Gastrocnemius medialis (tissue), 4 donors: ENCODE results near the gene PRKCD.

Experiments used
- CTCF ChIP-seq, 5 experiments: fragments of 450-650 bp in 3 of 5; fragments of 200-600 bp in 2 of 5; sonication (generic) in 2 of 5; IDR thresholded peaks in 4 of 5; conservative IDR thresholded peaks in 1 of 5; 1 replicate in 4 of 5; 2 replicates in 1 of 5; pipeline ENCODE4 v1.5.1; 2016 to 2019; ENCODE audit warnings: antibody characterized with exemption in 5 of 5, mild to moderate bottlenecking in 3 of 5, moderate library complexity in 3 of 5
- POLR2A ChIP-seq, 2 donors: fragments of 450-650 bp; IDR thresholded peaks; one replicate each; pipeline ENCODE4 v1.6.1; 2017; ENCODE audit warnings: antibody characterized with exemption in 2 of 2, mild to moderate bottlenecking in 2 of 2, moderate library complexity in 2 of 2

GRCh38 chr3:53232641-53233377 is 71.8 kb downstream of the PRKCD start:
- TF ChIP-seq CTCF (IDR thresholded peaks at IDR 0.05 in 4 of 5, conservative IDR thresholded peaks at IDR 0.05 in 1 of 5) (no peak), POLR2A (IDR thresholded peaks at IDR 0.05) (no peak)
